Activated T-helper 1 cell treated with anti-CD3 and anti-CD28 coated beads, Interleukin-12 subunit alpha, Interleukin-12 subunit beta, Interleukin-2, Interleukin-4 antibody, amounts not matched to agents 30 ng/mL and 10 ng/mL and 1 ng/mL, durations not matched to agents 14 hours and 24 hours and 36 hours (primary cell): ENCODE data around the gene ENOPH1. TPM values are rescaled to one million over a fixed set of nuclear protein-coding genes. Genes with fewer than 3 reads are reported as not detected.

Source experiments
- DNase-seq: peaks from one replicate; pipeline ENCODE4 v3.0.0; 2021; ENCODE audit warnings: low spot score
- H3K27ac Mint-ChIP-seq: one replicate; pipeline ENCODE4 v1.8.0; 2021; ENCODE audit warnings: mild to moderate bottlenecking, mixed read lengths
- H3K27me3 Mint-ChIP-seq: one replicate; pipeline ENCODE4 v1.8.0; 2022; ENCODE audit warnings: mild to moderate bottlenecking, moderate library complexity, mixed read lengths; ENCODE audit not compliant: insufficient read depth
- H3K36me3 Mint-ChIP-seq: one replicate; pipeline ENCODE4 v1.8.0; 2021; ENCODE audit warnings: low read depth, mixed read lengths
- H3K4me1 Mint-ChIP-seq: one replicate; pipeline ENCODE4 v1.8.0; 2021; ENCODE audit warnings: low read depth, mixed read lengths
- H3K4me3 Mint-ChIP-seq: one replicate; pipeline ENCODE4 v1.8.0; 2021; ENCODE audit warnings: mild to moderate bottlenecking, moderate library complexity, mixed read lengths
- H3K9me3 Mint-ChIP-seq: one replicate; pipeline ENCODE4 v1.8.0; 2021; ENCODE audit warnings: mixed read lengths
- intact Hi-C: fragments of 100-400 bp; cut with micrococcal nuclease; formaldehyde crosslinking; loops from one replicate; pipeline ENCODE4 v1.15.1; 2024
- total RNA-seq: library from RNA; stranded (reverse); gene quantifications from 2 replicates; pipeline ENCODE4 v1.2.3, GENCODE V29; 2022

The ENOPH1 gene
- total RNA-seq, 1 donor from 2014 or later, result 61.5 TPM

DNA sequence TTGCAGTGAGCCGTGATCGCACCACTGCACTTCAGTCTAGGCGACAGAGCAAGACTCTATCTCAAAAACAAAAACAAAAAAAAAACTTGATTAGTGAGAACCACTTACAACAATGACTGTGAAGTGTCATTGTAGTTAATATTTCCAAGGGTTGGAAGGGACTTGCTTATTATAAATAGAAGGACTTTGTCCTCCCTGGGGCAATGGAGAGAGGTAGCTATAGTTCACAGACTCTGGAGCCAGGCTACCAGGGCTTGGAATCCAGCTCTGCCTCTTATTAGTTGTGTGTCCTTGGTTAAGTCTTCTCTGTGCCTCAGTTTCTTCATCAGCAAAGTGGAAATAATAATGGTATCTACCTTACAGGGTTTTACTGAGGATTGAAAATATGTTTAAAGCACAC is 79.8 kb downstream of the ENOPH1 start:
- Mint-ChIP-seq H3K36me3 (no peaks in the 10 kb centered on the region), H3K4me1 (no peaks in the 10 kb centered on the region), H3K4me3 (no peak overlapping the region), H3K9me3 (no peaks in the 10 kb centered on the region), H3K27ac (no peak overlapping the region), H3K27me3 (peaks cover 7% of the 10 kb centered on the region)
- no peak for DNase-seq
- intact Hi-C loops, result no loop called here

Other genes starting within 250 kb of the ENOPH1 start
- 434 and 438 TPM in 2 replicates for gene HNRNPD, start 56.6 kb upstream of the ENOPH1 start, total RNA-seq
- gene HNRNPDL, start 128 bp upstream of the ENOPH1 start, total RNA-seq, result 498 and 514 TPM in 2 replicates
- not detected in 2 replicates for gene TMEM150C, start 131.4 kb downstream of the ENOPH1 start, total RNA-seq